WTC11 (cell line): Measurements from ENCODE around the gene RBM20.

Experiments used
- ESRRA ChIP-seq: sonication (generic); formaldehyde crosslinking; IDR thresholded peaks from 2 replicates; pipeline ENCODE4 v1.8.1; 2022; ENCODE audit warnings: mild to moderate bottlenecking, missing genetic modification reagents, borderline replicate concordance
- MAX ChIP-seq: sonication (generic); formaldehyde crosslinking; IDR thresholded peaks from 2 replicates; pipeline ENCODE4 v1.8.0; 2022; ENCODE audit warnings: mild to moderate bottlenecking, missing genetic modification reagents
- TP53 ChIP-seq: sonication (generic); formaldehyde crosslinking; IDR thresholded peaks from 2 replicates; pipeline ENCODE4 v1.8.1; 2023; ENCODE audit warnings: mild to moderate bottlenecking, missing genetic modification reagents
- TF ChIP-seq, protein P1 (sequence below): fragments of 200-600 bp; IDR thresholded peaks from 2 replicates; pipeline ENCODE4 v1.8.0; 2022; ENCODE audit warnings: antibody characterized with exemption

- no peak for TF ChIP-seq ESRRA (CRISPR knock-in tag)
- TF ChIP-seq, protein P1, sequence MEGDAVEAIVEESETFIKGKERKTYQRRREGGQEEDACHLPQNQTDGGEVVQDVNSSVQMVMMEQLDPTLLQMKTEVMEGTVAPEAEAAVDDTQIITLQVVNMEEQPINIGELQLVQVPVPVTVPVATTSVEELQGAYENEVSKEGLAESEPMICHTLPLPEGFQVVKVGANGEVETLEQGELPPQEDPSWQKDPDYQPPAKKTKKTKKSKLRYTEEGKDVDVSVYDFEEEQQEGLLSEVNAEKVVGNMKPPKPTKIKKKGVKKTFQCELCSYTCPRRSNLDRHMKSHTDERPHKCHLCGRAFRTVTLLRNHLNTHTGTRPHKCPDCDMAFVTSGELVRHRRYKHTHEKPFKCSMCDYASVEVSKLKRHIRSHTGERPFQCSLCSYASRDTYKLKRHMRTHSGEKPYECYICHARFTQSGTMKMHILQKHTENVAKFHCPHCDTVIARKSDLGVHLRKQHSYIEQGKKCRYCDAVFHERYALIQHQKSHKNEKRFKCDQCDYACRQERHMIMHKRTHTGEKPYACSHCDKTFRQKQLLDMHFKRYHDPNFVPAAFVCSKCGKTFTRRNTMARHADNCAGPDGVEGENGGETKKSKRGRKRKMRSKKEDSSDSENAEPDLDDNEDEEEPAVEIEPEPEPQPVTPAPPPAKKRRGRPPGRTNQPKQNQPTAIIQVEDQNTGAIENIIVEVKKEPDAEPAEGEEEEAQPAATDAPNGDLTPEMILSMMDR = no peak
- no peak for TF ChIP-seq MAX (CRISPR knock-in tag)
- no peak for TF ChIP-seq TP53 (CRISPR knock-in tag)
Observed at GRCh38 chr10:110818311-110819256, 174.4 kb downstream of the RBM20 start.
